SKM-1 treated with dmso at 0.1 percent for 144 hours (cell line): ENCODE data around the gene WNT5B.

Experiments
- DNase-seq: peaks from one replicate; lab custom pipeline; 2025; ENCODE audit not compliant: unreplicated experiment; lab: John Stamatoyannopoulos, UW

The WNT5B gene

GRCh38 chr12:1629338-1630132 lies 504 bp downstream of the WNT5B start:
- DNase-seq: no peak

GRCh38 chr12:1630133-1630826 lies 1.2 kb downstream of the WNT5B start:
- DNase-seq: no peak

GRCh38 chr12:1630827-1631591 lies 2.0 kb downstream of the WNT5B start:
- no peak for DNase-seq

GRCh38 chr12:1632702-1633101 lies 3.7 kb downstream of the WNT5B start:
- DNase-seq: no peak

GRCh38 chr12:1633459-1633858 lies 4.4 kb downstream of the WNT5B start:
- peak; percentile 55 for DNase-seq

- no peak for DNase-seq
Measured at GRCh38 chr12:1634149-1634548, 5.1 kb downstream of the WNT5B start.

GRCh38 chr12:1634590-1635191 lies 5.7 kb downstream of the WNT5B start:
- DNase-seq: peak; percentile 62

GRCh38 chr12:1635301-1636095 lies 6.5 kb downstream of the WNT5B start:
- no peak for DNase-seq

GRCh38 chr12:1638203-1638602 lies 9.2 kb downstream of the WNT5B start:
- DNase-seq: no peak

GRCh38 chr12:1639538-1639937 lies 10.5 kb downstream of the WNT5B start:
- no peak for DNase-seq

GRCh38 chr12:1640328-1641234 lies 11.6 kb downstream of the WNT5B start:
- DNase-seq: no peak

- DNase-seq: no peak
Measured at GRCh38 chr12:1642513-1642912, 13.5 kb downstream of the WNT5B start.

GRCh38 chr12:1643043-1643442 lies 14.0 kb downstream of the WNT5B start:
- no peak for DNase-seq

- no peak for DNase-seq
Measured at GRCh38 chr12:1643905-1644533, 15.0 kb downstream of the WNT5B start.

- DNase-seq: no peak
Measured at GRCh38 chr12:1644534-1645438, 15.8 kb downstream of the WNT5B start.

GRCh38 chr12:1645819-1646218 lies 16.8 kb downstream of the WNT5B start:
- DNase-seq: no peak

GRCh38 chr12:1646569-1647284 lies 17.7 kb downstream of the WNT5B start:
- DNase-seq: no peak
